ENCODE measurements around the gene COL4A2.
"Not testable (repeated sequence)": the region's sequence is repeated elsewhere in the genome, so short reads cannot be mapped to it uniquely, and the experiment has no call there.

Gene COL4A2

GRCh38 chr13:110379905-110380341 lies 72.8 kb downstream of the COL4A2 start:
- DNase-seq (ENCODE audit: low read depth in 2 of 2): no peak

- no peak for DNase-seq (ENCODE audit: low read depth in 2 of 2)
Observed at GRCh38 chr13:110380359-110381028, 73.4 kb downstream of the COL4A2 start.

GRCh38 chr13:110381029-110381360 lies 73.9 kb downstream of the COL4A2 start:
- DNase-seq (ENCODE audit: low read depth in 2 of 2): no peak

GRCh38 chr13:110382229-110382628 lies 75.1 kb downstream of the COL4A2 start:
- DNase-seq (ENCODE audit: low read depth in 2 of 2): no peak

GRCh38 chr13:110382830-110383229 lies 75.7 kb downstream of the COL4A2 start:
- no peak for DNase-seq (ENCODE audit: low read depth in 2 of 2)

GRCh38 chr13:110387451-110388107 lies 80.5 kb downstream of the COL4A2 start:
- no peak for DNase-seq (ENCODE audit: low read depth in 2 of 2)

GRCh38 chr13:110388108-110388943 lies 81.2 kb downstream of the COL4A2 start:
- no peak for DNase-seq (ENCODE audit: low read depth in 2 of 2)

- DNase-seq (ENCODE audit: low read depth in 2 of 2): no peak
Observed at GRCh38 chr13:110390567-110390966, 83.5 kb downstream of the COL4A2 start.

- DNase-seq (ENCODE audit: low read depth in 2 of 2): no peak
Observed at GRCh38 chr13:110391273-110391672, 84.2 kb downstream of the COL4A2 start.

- no peak for DNase-seq (ENCODE audit: low read depth in 2 of 2)
Observed at GRCh38 chr13:110392510-110393240, 85.6 kb downstream of the COL4A2 start.

- DNase-seq (ENCODE audit: low read depth in 2 of 2): no peak
Observed at GRCh38 chr13:110393761-110394160, 86.7 kb downstream of the COL4A2 start.

GRCh38 chr13:110394371-110394841 lies 87.3 kb downstream of the COL4A2 start:
- no peak for DNase-seq (ENCODE audit: low read depth in 2 of 2)

GRCh38 chr13:110395616-110396015 lies 88.5 kb downstream of the COL4A2 start:
- not testable (repeated sequence) for DNase-seq (ENCODE audit: low read depth in 2 of 2)

GRCh38 chr13:110396476-110396875 lies 89.4 kb downstream of the COL4A2 start:
- no peak for DNase-seq (ENCODE audit: low read depth in 2 of 2)

- no peak for DNase-seq (ENCODE audit: low read depth in 2 of 2)
Observed at GRCh38 chr13:110396913-110397381, 89.9 kb downstream of the COL4A2 start.

- DNase-seq (ENCODE audit: low read depth in 2 of 2): no peak
Observed at GRCh38 chr13:110397436-110398115, 90.5 kb downstream of the COL4A2 start.

- no peak for DNase-seq (ENCODE audit: low read depth in 2 of 2)
Observed at GRCh38 chr13:110398564-110399507, 91.8 kb downstream of the COL4A2 start.

GRCh38 chr13:110399801-110400200 lies 92.7 kb downstream of the COL4A2 start:
- no peak for DNase-seq (ENCODE audit: low read depth in 2 of 2)

GRCh38 chr13:110400786-110401533 lies 93.9 kb downstream of the COL4A2 start:
- no peak for DNase-seq (ENCODE audit: low read depth in 2 of 2)
